ENCODE measurements around the gene SPTLC1.

DNA sequence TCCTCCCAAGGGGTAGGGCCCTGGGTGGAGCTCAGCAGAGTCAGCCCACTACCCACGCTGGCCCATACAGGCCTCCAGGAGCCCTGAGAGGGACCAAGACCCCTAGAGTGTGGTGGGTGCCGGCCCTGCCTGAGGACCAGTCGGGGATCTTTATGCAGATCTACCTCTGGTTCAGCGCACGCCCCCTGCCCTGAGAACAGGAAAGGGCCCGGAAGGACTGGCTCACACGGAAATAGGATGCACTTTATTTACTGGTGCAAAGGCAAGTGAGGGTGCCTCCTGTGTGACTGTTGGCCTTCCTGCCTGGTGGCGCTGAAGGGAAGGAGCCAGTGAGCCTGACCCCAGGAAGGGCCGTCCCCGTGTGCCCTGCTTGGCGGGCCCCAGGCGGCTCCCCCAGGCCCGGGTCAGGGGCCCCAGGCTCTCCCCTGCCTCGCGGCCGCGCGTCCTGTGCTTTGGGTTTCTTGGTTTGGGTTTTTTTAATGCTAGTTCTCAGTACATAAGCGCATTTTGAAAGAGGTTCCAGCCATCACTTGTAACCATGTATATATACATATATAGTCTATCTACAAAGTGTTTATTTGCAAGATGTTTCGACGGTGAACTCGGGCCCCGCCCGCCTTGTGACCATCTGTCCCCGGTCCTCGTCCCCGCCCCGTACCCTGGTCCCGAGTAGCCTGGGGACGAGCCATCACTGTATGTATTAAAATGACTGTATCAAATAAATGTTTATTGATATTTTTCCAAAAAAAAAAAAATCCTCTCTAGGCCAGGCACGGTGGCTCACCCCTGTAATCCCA is 88.8 kb downstream of the SPTLC1 start:
- TF ChIP-seq EP300 (IDR thresholded peaks at IDR 0.05; ENCODE audit: borderline replicate concordance in 1 of 2, low read depth in 2 of 2, low read length in 2 of 2) (no peak), TAF1 (IDR thresholded peaks at IDR 0.05; ENCODE audit: low read depth, low read length) (no peak), POLR2AphosphoS5 (IDR thresholded peaks at IDR 0.05; ENCODE audit: low read depth, low read length) (no peak), YY1 (IDR thresholded peaks at IDR 0.05; ENCODE audit: low read depth, low read length) (no peak), EZH2 (IDR thresholded peaks at IDR 0.05; ENCODE audit: low read depth, low read length, severe bottlenecking) (no peak), CREB1 (IDR thresholded peaks at IDR 0.05) (no peak), EGR1 (IDR thresholded peaks at IDR 0.05; ENCODE audit: borderline replicate concordance, low read depth, low read length) (no peak), RFX5 (IDR thresholded peaks at IDR 0.05; ENCODE audit: borderline replicate concordance, low read depth, low read length) (no peak), CEBPB (IDR thresholded peaks at IDR 0.05; ENCODE audit: low read depth, low read length) (no peak), ZNF274 (IDR thresholded peaks at IDR 0.05; ENCODE audit: borderline replicate concordance, extremely low read depth, low read length) (no peak), SP1 (IDR thresholded peaks at IDR 0.05; ENCODE audit: low read depth, low read length) (no peak), POLR2A (IDR thresholded peaks at IDR 0.05; ENCODE audit: control extremely low read depth in 1 of 2, low read depth in 2 of 2, low read length in 2 of 2) (no peak), JUND (IDR thresholded peaks at IDR 0.05; ENCODE audit: low read length) (no peak)
- TF ChIP-seq, protein P1, sequence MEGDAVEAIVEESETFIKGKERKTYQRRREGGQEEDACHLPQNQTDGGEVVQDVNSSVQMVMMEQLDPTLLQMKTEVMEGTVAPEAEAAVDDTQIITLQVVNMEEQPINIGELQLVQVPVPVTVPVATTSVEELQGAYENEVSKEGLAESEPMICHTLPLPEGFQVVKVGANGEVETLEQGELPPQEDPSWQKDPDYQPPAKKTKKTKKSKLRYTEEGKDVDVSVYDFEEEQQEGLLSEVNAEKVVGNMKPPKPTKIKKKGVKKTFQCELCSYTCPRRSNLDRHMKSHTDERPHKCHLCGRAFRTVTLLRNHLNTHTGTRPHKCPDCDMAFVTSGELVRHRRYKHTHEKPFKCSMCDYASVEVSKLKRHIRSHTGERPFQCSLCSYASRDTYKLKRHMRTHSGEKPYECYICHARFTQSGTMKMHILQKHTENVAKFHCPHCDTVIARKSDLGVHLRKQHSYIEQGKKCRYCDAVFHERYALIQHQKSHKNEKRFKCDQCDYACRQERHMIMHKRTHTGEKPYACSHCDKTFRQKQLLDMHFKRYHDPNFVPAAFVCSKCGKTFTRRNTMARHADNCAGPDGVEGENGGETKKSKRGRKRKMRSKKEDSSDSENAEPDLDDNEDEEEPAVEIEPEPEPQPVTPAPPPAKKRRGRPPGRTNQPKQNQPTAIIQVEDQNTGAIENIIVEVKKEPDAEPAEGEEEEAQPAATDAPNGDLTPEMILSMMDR (IDR thresholded peaks at IDR 0.05; ENCODE audit: control extremely low read depth in 1 of 3, insufficient read depth in 1 of 3, low read depth in 1 of 3, low read length in 3 of 3), result peak in 2 of 3 experiments; percentile 1 to 3; a peak in 2 of 4 replicates
